Stimulated activated CD4-positive, alpha-beta T cell treated with anti-CD3 and anti-CD28 coated beads, Interleukin-1b, Interleukin-23, amount 100 ng/mL, for 4 hours (primary cell): ENCODE data around the gene ADARB2.
"Not testable (repeated sequence)": the region's sequence is repeated elsewhere in the genome, so short reads cannot be mapped to it uniquely, and the experiment has no call there.

Experiments
- DNase-seq, 2 donors: peaks; one replicate each; pipeline ENCODE4 v3.0.0-alpha.2; 2020; ENCODE audit warnings: low read depth in 2 of 2

ADARB2 gene

GRCh38 chr10:1356349-1356748 lies 381.0 kb downstream of the ADARB2 start:
- DNase-seq, result no peak

- DNase-seq, result no peak
Measured at GRCh38 chr10:1354809-1355710, 382.3 kb downstream of the ADARB2 start.

GRCh38 chr10:1352296-1352695 lies 385.0 kb downstream of the ADARB2 start:
- not testable (repeated sequence) for DNase-seq

DNA sequence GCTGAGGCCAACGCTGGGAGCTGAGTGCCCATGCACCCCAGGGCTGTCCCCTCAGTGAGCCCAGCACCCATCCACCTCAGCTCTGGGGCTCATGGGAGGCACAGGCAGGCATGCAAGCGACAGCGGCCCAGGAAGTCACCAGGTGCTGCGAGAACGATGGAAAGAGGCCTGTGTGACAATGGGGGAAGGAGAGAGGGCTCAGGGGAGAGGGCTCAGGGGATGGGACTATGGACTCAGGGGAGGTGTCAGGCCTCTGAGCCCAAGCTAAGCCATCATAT lies 388.6 kb downstream of the ADARB2 start:
- no peak for DNase-seq

GRCh38 chr10:1347962-1348772 lies 389.2 kb downstream of the ADARB2 start:
- DNase-seq, result no peak

- DNase-seq, result no peak
Measured at GRCh38 chr10:1347525-1347924, 389.8 kb downstream of the ADARB2 start.

GRCh38 chr10:1346201-1346600 lies 391.1 kb downstream of the ADARB2 start:
- DNase-seq, result no peak

DNA sequence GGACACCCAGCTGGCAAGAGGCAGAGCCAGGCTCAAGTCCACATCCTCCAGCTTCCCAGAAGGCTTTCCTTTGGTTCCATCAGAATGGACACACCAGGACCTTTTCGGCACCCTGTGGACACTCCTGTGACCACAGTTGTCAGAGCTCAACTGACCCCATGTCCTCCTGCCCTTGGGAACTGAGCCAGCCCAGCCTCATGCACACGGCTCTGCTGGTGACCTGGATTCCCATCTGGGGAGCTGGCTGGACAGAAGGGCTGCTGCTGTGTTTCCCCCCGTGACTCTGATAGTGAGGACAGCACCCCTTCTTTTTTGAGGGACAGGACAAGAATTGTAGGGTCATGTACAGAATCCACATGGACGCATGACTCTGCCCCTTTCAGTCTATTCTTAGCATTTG lies 392.0 kb downstream of the ADARB2 start:
- DNase-seq, result no peak

DNA sequence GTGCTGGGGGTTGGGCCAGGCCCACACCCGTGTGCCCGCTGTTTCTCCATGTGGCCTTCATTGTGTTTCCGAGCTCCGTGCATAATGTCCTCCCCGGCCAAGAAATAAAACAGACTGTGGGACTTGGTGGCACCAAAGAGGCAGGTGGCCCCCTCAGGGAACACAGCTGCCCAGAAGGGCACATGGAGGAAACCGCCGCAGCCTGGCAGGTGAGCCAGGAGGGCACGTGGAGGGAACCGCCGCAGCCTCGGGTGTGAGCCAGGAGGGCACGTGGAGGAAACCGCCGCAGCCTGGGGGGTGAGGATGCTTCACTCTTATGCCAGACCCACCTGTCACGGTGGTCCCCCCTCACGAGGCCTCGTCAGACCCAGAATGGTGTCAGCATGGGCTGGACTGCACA lies 392.5 kb downstream of the ADARB2 start:
- DNase-seq, result no peak

DNA sequence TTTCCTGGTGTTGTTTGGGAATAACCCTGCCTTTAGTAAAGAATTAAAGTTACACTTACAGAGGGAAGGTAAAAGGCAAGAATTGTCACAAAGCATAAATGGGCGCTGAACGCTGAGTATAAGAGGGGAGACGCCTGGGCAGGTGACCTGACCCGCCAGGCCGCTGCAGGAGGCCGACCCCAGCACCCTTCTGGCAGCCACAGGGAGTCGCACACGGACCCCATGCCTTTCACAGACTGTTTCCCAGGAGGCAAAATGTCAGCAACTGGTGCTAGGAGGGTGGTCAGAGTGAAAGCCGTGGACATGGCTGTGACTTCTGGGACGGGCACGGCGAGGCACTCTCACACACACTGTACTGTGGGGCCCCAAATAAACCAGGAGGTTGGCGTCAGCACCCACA lies 392.9 kb downstream of the ADARB2 start:
- DNase-seq, result no peak

DNA sequence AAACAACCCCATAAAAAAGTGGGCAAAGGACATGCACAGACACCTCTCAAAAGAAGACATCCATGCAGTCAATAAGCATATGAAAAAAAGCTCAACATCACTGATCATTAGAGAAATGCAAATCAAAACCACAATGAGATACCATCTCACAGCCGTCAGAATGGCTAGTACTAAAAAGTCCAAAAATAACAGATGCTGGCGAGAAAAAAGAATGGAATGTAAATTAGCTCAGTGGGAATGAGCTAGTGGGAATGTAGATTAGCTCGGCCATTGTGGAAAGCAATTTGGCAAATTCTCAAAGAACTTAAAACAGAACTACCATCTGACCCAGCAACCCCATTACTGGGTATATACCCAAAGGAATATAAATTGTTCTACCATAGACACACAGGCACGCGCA lies 394.1 kb downstream of the ADARB2 start:
- DNase-seq, result no peak

DNA sequence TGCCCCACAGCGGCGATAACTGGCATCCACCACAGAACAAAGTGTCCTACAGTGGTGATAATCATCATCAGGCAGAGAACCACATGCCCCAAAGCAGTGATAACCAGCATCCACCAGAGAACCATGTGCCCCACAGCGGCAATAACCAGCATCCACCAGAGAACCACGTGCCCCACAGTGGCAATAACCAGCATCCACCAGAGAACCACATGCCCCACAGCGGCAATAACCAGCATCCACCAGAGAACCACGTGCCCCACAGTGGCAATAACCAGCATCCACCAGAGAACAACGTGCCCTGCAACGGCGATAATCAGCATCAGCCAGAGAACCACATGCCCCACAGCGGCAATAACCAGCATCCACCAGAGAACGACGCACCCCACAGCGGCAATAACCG lies 396.3 kb downstream of the ADARB2 start:
- DNase-seq, result not testable (repeated sequence)

DNA sequence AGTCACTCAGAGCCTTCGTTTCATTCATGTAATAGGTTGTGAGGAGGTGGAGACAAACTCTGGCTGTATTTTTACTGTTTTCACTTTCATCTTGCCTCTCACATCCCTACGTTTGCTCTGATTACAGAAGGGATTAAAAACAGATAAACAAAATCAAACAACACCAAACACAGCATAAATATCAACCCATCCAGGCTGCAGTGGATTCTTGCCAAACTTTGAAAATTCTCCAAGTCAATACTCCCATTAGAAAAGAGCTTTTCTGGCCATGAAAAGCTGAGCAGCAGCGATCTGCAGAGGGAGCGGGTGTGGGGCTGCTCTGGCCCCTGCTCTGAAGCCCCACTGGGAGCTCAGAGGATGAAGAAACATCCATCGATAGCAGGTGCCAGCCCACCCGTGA lies 397.9 kb downstream of the ADARB2 start:
- DNase-seq, result no peak

DNA sequence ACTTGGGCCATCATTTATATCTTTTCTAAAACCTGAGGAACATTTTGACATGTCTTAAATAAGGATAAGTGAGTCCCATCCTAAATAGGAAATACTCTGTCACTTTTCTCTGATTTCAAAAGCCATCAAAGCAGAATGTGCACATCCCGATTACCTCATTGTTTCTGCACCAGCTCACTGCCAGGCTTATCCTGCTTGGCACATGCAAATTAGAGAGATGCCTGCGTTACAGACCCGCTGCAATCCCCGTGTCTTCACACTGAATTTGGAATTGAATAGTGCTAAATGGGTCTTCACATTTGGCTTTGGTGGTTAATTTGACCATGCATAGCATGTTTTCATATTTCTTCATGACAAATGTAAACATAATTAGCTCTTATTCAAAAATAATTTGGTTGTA lies 401.7 kb downstream of the ADARB2 start:
- DNase-seq, result no peak

DNA sequence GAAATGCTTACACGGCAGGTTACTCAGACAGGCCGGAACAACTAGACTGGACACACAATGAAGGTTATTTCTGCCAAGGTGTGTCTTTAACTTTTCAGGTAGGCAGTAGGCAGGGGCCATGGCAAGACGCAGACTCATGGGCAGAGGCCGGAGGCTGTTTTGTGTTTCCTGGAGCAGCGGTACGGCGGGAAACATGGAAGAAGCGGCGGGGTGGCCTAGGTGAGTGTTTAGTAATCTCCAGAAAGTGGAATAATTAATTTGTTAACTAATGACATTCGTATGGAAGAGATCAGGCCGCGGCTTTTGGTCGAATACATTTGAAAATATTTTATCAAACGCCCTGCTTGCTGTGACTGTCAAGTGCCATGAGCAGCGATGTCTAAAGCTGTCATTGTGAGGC lies 403.3 kb downstream of the ADARB2 start:
- no peak for DNase-seq

DNA sequence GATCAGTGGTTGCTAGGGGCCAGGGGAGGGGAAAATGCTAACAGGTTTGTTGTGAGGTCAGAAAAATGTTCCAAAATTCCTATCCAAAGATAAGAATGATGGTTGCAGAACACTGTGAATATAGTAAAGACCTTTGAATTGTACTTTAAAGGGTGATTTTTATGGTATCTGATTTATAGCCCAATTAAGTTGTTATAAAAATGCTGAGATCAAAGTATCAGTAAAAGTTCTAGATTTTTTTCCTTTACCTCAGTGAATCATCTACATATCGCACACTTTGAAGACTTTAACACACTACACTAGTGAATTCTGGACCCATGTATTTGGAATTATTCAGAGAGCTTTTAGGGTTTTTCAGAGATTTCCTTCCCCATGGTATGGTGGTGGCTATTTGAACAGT lies 405.8 kb downstream of the ADARB2 start:
- DNase-seq, result no peak

- no peak for DNase-seq
Measured at GRCh38 chr10:1329622-1330021, 407.7 kb downstream of the ADARB2 start.

- DNase-seq, result no peak
Measured at GRCh38 chr10:1328981-1329614, 408.2 kb downstream of the ADARB2 start.

DNA sequence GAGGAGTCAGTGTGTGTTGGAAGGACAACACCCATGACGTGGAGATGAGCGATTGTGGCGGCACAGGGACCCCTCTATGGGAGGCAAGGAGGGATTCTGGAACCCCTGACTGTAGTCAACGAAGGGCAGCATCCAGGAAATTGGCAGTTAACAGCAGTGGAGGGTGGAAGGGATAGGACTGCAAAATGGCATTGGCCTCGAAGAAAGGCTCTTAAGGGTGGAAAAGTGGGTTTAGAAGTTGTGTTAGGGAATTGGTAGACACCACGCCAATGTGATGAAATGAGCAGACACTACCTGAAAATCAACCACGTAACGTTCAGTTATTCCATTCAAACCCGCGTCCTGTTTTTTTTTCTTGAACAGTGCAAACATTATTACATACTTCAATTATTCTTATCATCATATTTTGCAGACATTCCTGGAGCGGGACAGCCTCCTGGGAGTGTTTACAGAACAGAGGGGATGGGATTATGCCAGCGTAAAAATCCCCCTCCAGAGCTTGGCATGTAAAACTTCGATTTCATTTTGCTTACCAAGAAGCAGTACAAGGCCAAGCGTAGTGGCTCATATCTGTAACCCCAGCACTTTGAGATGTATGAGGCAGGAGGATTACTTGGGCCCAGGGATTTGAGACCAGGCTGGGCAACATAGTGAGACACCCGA lies 409.0 kb downstream of the ADARB2 start:
- DNase-seq, result no peak

- DNase-seq, result no peak
Measured at GRCh38 chr10:1327759-1328158, 409.6 kb downstream of the ADARB2 start.

DNA sequence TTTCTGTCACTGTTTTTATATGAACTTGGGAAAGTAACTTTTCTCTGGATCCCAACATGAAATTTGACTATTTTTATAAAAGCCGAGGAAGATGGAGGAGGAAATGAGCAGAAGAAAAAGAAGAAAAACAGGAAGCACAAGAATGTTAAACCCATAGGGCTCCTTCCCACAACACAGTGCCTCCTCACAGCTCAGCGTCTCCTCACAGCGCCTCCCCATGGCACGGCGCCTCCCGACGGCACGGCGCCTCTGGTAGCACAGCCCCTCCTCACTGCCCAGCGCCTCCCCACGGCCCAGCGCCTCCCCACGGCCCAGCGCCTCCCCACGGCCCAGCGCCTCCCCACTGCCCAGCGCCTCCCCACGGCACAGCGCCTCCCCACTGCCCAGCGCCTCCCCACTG lies 410.8 kb downstream of the ADARB2 start:
- DNase-seq, result not testable (repeated sequence)

GRCh38 chr10:1324903-1325302 lies 412.4 kb downstream of the ADARB2 start:
- no peak for DNase-seq
